ENCODE results near the gene FMNL3.
"Not testable (repeated sequence)": the region's sequence is repeated elsewhere in the genome, so short reads cannot be mapped to it uniquely, and the experiment has no call there.

Gene FMNL3

GRCh38 chr12:49618576-49618975 is 88.6 kb downstream of the FMNL3 start:
- H3K36me3 ChIP-seq (ENCODE audit: insufficient read depth, insufficient read length, low read length): no peaks in the 10 kb centered on the region
- no peaks in the 10 kb centered on the region for H3K4me1 ChIP-seq (ENCODE audit: insufficient read depth, insufficient read length)
- no peak for TF ChIP-seq ZNF274 (IDR thresholded peaks at IDR 0.05; ENCODE audit: low read depth, low read length)
- TF ChIP-seq YY1 (IDR thresholded peaks at IDR 0.05; ENCODE audit: insufficient read depth, insufficient read length): no peak
- H3K27me3 ChIP-seq (ENCODE audit: insufficient read depth, insufficient read length): peaks cover 18% of the 10 kb centered on the region
- DNase-seq (ENCODE audit: low read depth, low spot score): no peak
- no peaks in the 10 kb centered on the region for H3K9me3 ChIP-seq (ENCODE audit: insufficient read depth, low read length)
- H3K4me3 ChIP-seq (ENCODE audit: insufficient read length, low read depth): no peak overlapping the region
- H3K9ac ChIP-seq (ENCODE audit: insufficient read length, low read depth): no peak overlapping the region

GRCh38 chr12:49616533-49617219 is 90.5 kb downstream of the FMNL3 start:
- Histone ChIP-seq H3K9ac (ENCODE audit: insufficient read length, low read depth) (no peak overlapping the region), H3K27me3 (ENCODE audit: insufficient read depth, insufficient read length) (peaks cover 16% of the 10 kb centered on the region), H3K4me3 (ENCODE audit: insufficient read length, low read depth) (no peak overlapping the region), H3K4me1 (ENCODE audit: insufficient read depth, insufficient read length) (no peaks in the 10 kb centered on the region), H3K36me3 (ENCODE audit: insufficient read depth, insufficient read length, low read length) (no peaks in the 10 kb centered on the region), H3K9me3 (ENCODE audit: insufficient read depth, low read length) (no peaks in the 10 kb centered on the region)
- TF ChIP-seq ZNF274 (IDR thresholded peaks at IDR 0.05; ENCODE audit: low read depth, low read length) (no peak), YY1 (IDR thresholded peaks at IDR 0.05; ENCODE audit: insufficient read depth, insufficient read length) (no peak), SUZ12 (IDR thresholded peaks at IDR 0.05; ENCODE audit: extremely low read depth, insufficient read depth, insufficient read length) (no peak)
- no peak for DNase-seq (ENCODE audit: low read depth, low spot score)

- peaks cover 6% of the 10 kb centered on the region for H3K27me3 ChIP-seq (ENCODE audit: insufficient read depth, insufficient read length)
- no peaks in the 10 kb centered on the region for H3K9me3 ChIP-seq (ENCODE audit: insufficient read depth, low read length)
- H3K4me3 ChIP-seq (ENCODE audit: insufficient read length, low read depth): no peak overlapping the region
- no peak for DNase-seq (ENCODE audit: low read depth, low spot score)
- TF ChIP-seq SUZ12 (IDR thresholded peaks at IDR 0.05; ENCODE audit: extremely low read depth, insufficient read depth, insufficient read length) (no peak), YY1 (IDR thresholded peaks at IDR 0.05; ENCODE audit: insufficient read depth, insufficient read length) (no peak), ZNF274 (IDR thresholded peaks at IDR 0.05; ENCODE audit: low read depth, low read length) (no peak)
- H3K9ac ChIP-seq (ENCODE audit: insufficient read length, low read depth): no peak overlapping the region
- H3K36me3 ChIP-seq (ENCODE audit: insufficient read depth, insufficient read length, low read length): no peaks in the 10 kb centered on the region
- no peaks in the 10 kb centered on the region for H3K4me1 ChIP-seq (ENCODE audit: insufficient read depth, insufficient read length)
Observed at GRCh38 chr12:49615725-49616124, 91.5 kb downstream of the FMNL3 start.

DNA sequence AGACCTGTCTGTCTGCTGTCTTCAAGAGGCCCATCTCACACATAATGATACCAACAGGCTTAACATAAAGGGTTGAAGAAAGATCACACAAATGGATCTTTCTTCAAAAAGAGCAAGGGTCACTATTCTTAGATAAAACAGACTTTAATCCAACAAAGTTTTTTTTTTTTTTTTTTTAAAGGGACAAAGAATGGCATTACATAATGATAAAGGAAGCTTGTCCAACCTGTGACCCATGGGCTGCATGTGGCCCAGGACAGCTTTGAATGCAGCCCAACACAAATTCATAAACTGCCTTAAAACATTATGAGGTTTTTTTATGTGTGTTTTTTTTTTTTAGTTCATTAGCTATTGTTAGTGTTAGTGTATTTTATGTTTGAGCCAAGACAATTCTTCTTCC is 95.0 kb downstream of the FMNL3 start:
- Histone ChIP-seq H3K4me1 (ENCODE audit: insufficient read depth, insufficient read length) (peaks cover 4% of the 10 kb centered on the region), H3K27me3 (ENCODE audit: insufficient read depth, insufficient read length) (no peaks in the 10 kb centered on the region), H3K9ac (ENCODE audit: insufficient read length, low read depth) (no peak overlapping the region), H3K9me3 (ENCODE audit: insufficient read depth, low read length) (no peaks in the 10 kb centered on the region), H3K4me3 (ENCODE audit: insufficient read length, low read depth) (no peak overlapping the region), H3K36me3 (ENCODE audit: insufficient read depth, insufficient read length, low read length) (no peaks in the 10 kb centered on the region)
- no peak for DNase-seq (ENCODE audit: low read depth, low spot score)
- TF ChIP-seq SUZ12 (IDR thresholded peaks at IDR 0.05; ENCODE audit: extremely low read depth, insufficient read depth, insufficient read length) (no peak), ZNF274 (IDR thresholded peaks at IDR 0.05; ENCODE audit: low read depth, low read length) (no peak), YY1 (IDR thresholded peaks at IDR 0.05; ENCODE audit: insufficient read depth, insufficient read length) (no peak)

DNA sequence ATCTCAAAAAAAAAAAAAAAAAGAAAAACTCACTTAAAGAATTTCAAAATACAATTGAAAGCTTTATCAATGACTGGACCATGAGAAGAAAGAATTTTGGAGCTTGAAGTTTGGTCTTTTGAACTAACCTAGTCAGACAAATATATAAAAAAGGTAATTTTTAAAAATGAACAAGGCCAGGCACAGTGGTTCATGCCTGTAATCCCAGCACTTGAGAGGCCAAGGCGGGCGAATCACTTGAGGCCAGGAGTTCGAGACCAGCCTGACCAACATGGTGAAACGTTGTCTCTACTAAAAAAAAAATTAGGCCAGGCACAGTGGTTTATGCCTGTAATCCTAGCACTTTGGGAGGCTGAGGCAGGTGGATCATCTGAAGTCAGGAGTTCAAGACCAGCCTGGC is 96.4 kb downstream of the FMNL3 start:
- not testable (repeated sequence) for DNase-seq (ENCODE audit: low read depth, low spot score); H3K9me3 ChIP-seq (ENCODE audit: insufficient read depth, low read length); H3K9ac ChIP-seq (ENCODE audit: insufficient read length, low read depth); H3K4me1 ChIP-seq (ENCODE audit: insufficient read depth, insufficient read length); H3K27me3 ChIP-seq (ENCODE audit: insufficient read depth, insufficient read length); H3K4me3 ChIP-seq (ENCODE audit: insufficient read length, low read depth); H3K36me3 ChIP-seq (ENCODE audit: insufficient read depth, insufficient read length, low read length)

DNA sequence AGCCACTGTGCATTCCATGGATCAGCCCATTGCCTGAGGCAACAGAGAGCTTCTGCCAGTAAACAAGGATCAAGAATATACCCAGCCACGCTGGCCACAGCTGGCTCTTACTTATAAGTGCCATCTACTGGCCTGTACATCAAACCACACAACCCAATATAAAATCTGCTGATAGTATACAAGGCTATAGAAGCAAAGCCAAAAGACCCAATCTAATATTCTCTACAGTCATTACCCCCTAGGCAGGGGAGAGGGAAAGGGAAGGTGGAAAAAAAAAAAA is 97.4 kb downstream of the FMNL3 start:
- Histone ChIP-seq H3K4me3 (ENCODE audit: insufficient read length, low read depth) (no peak overlapping the region), H3K27me3 (ENCODE audit: insufficient read depth, insufficient read length) (no peaks in the 10 kb centered on the region), H3K4me1 (ENCODE audit: insufficient read depth, insufficient read length) (peaks cover 4% of the 10 kb centered on the region), H3K36me3 (ENCODE audit: insufficient read depth, insufficient read length, low read length) (no peaks in the 10 kb centered on the region), H3K9me3 (ENCODE audit: insufficient read depth, low read length) (no peaks in the 10 kb centered on the region), H3K9ac (ENCODE audit: insufficient read length, low read depth) (no peak overlapping the region)
- DNase-seq (ENCODE audit: low read depth, low spot score): no peak
- TF ChIP-seq ZNF274 (IDR thresholded peaks at IDR 0.05; ENCODE audit: low read depth, low read length): no peak
- no peak for TF ChIP-seq SUZ12 (IDR thresholded peaks at IDR 0.05; ENCODE audit: extremely low read depth, insufficient read depth, insufficient read length)
- TF ChIP-seq YY1 (IDR thresholded peaks at IDR 0.05; ENCODE audit: insufficient read depth, insufficient read length): no peak

- no peak for TF ChIP-seq SUZ12 (IDR thresholded peaks at IDR 0.05; ENCODE audit: extremely low read depth, insufficient read depth, insufficient read length)
- TF ChIP-seq ZNF274 (IDR thresholded peaks at IDR 0.05; ENCODE audit: low read depth, low read length): no peak
- TF ChIP-seq YY1 (IDR thresholded peaks at IDR 0.05; ENCODE audit: insufficient read depth, insufficient read length): no peak
- no peak overlapping the region for H3K4me3 ChIP-seq (ENCODE audit: insufficient read length, low read depth)
- no peaks in the 10 kb centered on the region for H3K36me3 ChIP-seq (ENCODE audit: insufficient read depth, insufficient read length, low read length)
- DNase-seq (ENCODE audit: low read depth, low spot score): no peak
- H3K4me1 ChIP-seq (ENCODE audit: insufficient read depth, insufficient read length): peaks cover 4% of the 10 kb centered on the region
- H3K9ac ChIP-seq (ENCODE audit: insufficient read length, low read depth): no peak overlapping the region
- H3K27me3 ChIP-seq (ENCODE audit: insufficient read depth, insufficient read length): no peaks in the 10 kb centered on the region
- H3K9me3 ChIP-seq (ENCODE audit: insufficient read depth, low read length): no peaks in the 10 kb centered on the region
Observed at GRCh38 chr12:49609059-49609874, 97.9 kb downstream of the FMNL3 start.

GRCh38 chr12:49605539-49605938 is 101.7 kb downstream of the FMNL3 start, which contains the start of gene FAM186B:
FAM186B (minus strand) TSS chr12:49605639; CDS start chr12:49605477, 162 bp downstream.
- H3K4me1 ChIP-seq (ENCODE audit: insufficient read depth, insufficient read length); H3K9ac ChIP-seq (ENCODE audit: insufficient read length, low read depth); H3K36me3 ChIP-seq (ENCODE audit: insufficient read depth, insufficient read length, low read length); H3K27me3 ChIP-seq (ENCODE audit: insufficient read depth, insufficient read length); H3K4me3 ChIP-seq (ENCODE audit: insufficient read length, low read depth); H3K9me3 ChIP-seq (ENCODE audit: insufficient read depth, low read length); DNase-seq (ENCODE audit: low read depth, low spot score): not testable (repeated sequence)

Data from NT2/D1 (cell line).